GM12878 (cell line): ENCODE results near the gene CDH16. TPM values are rescaled to one million over a fixed set of nuclear protein-coding genes. Genes with fewer than 3 reads are reported as not detected.

Experiments used
- ATAC-seq: fragments of 200-7000 bp; cut with Tn5 transposase; 3 replicates; pipeline ENCODE4 v1.9.1; 2020; ENCODE audit warnings: mild to moderate bottlenecking, moderate library complexity
- BruUV-seq: library from RNA; stranded (reverse); fragments of 400-500 nt; replicated peaks from 2 replicates; lab custom pipeline; 2021; lab: Mats Ljungman, UMichigan
- CTCF ChIA-PET: fragments of 300-600 bp; sonication (Branson Sonifier 250); formaldehyde crosslinking; extraction: SDS; loops from one replicate; lab custom pipeline; 2021; ENCODE audit warnings: inconsistent platforms; lab: Yijun Ruan, JAX
- POLR2A ChIA-PET: fragments of 350-600 bp; formaldehyde crosslinking; extraction: SDS; loops from one replicate; lab custom pipeline; 2021; ENCODE audit warnings: inconsistent platforms; lab: Charles Lee
- RAD21 ChIA-PET: fragments of 300-600 bp; sonication (Branson Sonifier 250); formaldehyde crosslinking; loops from one replicate; lab custom pipeline; 2023; ENCODE audit warnings: antibody characterized with exemption; ENCODE audit not compliant: unreplicated experiment; lab: Charles Lee
- SMC1A ChIA-PET: fragments of 300-600 bp; sonication (Branson Sonifier 250); formaldehyde crosslinking; loops from one replicate; lab custom pipeline; 2023; ENCODE audit not compliant: unreplicated experiment, uncharacterized antibody; lab: Charles Lee
- DNase-seq: peaks from one replicate; pipeline ENCODE4 v3.0.0-alpha.2; 2011; ENCODE audit warnings: low read depth, low spot score
- FAIRE-seq: peaks from 3 replicates; lab custom pipeline; 2011; peaks lifted over from hg19 to GRCh38; lab: Jason Lieb, UNC
- H2AFZ ChIP-seq: 2 replicates; pipeline ENCODE4 v1.6.0; 2011; ENCODE audit warnings: low read depth, low read length, control low read depth; ENCODE audit not compliant: control insufficient read depth
- H3K27ac ChIP-seq: 2 replicates; pipeline ENCODE4 v1.5.1; 2011; ENCODE audit warnings: control low read depth; ENCODE audit not compliant: control insufficient read depth, insufficient read depth
- H3K27me3 ChIP-seq, 2 experiments: replicated peaks in 1 of 2; 2 replicates each; pipeline versions ENCODE4 v1.6.0 to v1.6.1; 2011; ENCODE audit warnings: low read length in 1 of 2; ENCODE audit not compliant: control insufficient read depth in 2 of 2, insufficient read depth in 2 of 2
- H3K36me3 ChIP-seq, 2 experiments: 2 replicates each; pipeline ENCODE4 v1.5.1; 2011; ENCODE audit warnings: low read length in 1 of 2; ENCODE audit not compliant: control insufficient read depth in 2 of 2, insufficient read depth in 2 of 2
- H3K4me1 ChIP-seq: 2 replicates; pipeline ENCODE4 v1.6.1; 2011; ENCODE audit warnings: mild to moderate bottlenecking, low read length, moderate library complexity, mixed read lengths; ENCODE audit not compliant: control insufficient read depth, insufficient read depth
- H3K4me2 ChIP-seq: 2 replicates; pipeline ENCODE4 v1.6.0; 2011; ENCODE audit warnings: control low read depth; ENCODE audit not compliant: control insufficient read depth, insufficient read depth
- H3K4me3 ChIP-seq: fragments of 200-600 bp; sonication (generic); 2 replicates; pipeline ENCODE4 v1.5.1; 2016
- H3K79me2 ChIP-seq: 2 replicates; pipeline ENCODE4 v1.6.0; 2011; ENCODE audit warnings: low read length; ENCODE audit not compliant: control insufficient read depth, insufficient read depth
- H3K9ac ChIP-seq: 2 replicates; pipeline ENCODE4 v1.8.0; 2011; ENCODE audit warnings: low read length, control low read depth, mixed read lengths; ENCODE audit not compliant: control insufficient read depth, insufficient read depth
- H3K9me3 ChIP-seq: replicated peaks from 3 replicates; pipeline ENCODE4 v1.5.1; 2011; ENCODE audit warnings: mild to moderate bottlenecking, low read length; ENCODE audit not compliant: control insufficient read depth, insufficient read depth
- H4K20me1 ChIP-seq: 2 replicates; pipeline ENCODE4 v1.6.0; 2011; ENCODE audit not compliant: control insufficient read depth, insufficient read depth
- CTCF ChIP-seq, 3 experiments: IDR thresholded peaks in 2 of 3; conservative IDR thresholded peaks in 1 of 3; 2 replicates each; pipeline ENCODE4 v1.5.1; 2011; ENCODE audit warnings: low read depth in 3 of 3, low read length in 3 of 3, mild to moderate bottlenecking in 3 of 3, control low read depth in 2 of 3, moderate library complexity in 2 of 3, inconsistent platforms in 1 of 3, mixed read lengths in 1 of 3; ENCODE audit not compliant: control insufficient read depth in 2 of 3, insufficient read depth in 1 of 3; ENCODE audit errors: extremely low read depth in 1 of 3
- SKIL ChIP-seq: fragments of 450-650 bp; IDR thresholded peaks from 2 replicates; pipeline ENCODE4 v1.6.1; 2017; ENCODE audit warnings: mild to moderate bottlenecking, low read depth, inconsistent platforms; ENCODE audit not compliant: poor library complexity, severe bottlenecking
- SMC3 ChIP-seq: IDR thresholded peaks from 2 replicates; pipeline ENCODE4 v1.6.1; 2011; ENCODE audit warnings: low read length, improper control_type of control experiment, borderline replicate concordance
- ZBTB11 ChIP-seq: fragments of 450-650 bp; formaldehyde crosslinking; IDR thresholded peaks from 2 replicates; pipeline ENCODE4 v1.5.0; 2022; ENCODE audit warnings: mild to moderate bottlenecking, missing genetic modification characterization
- ZNF592 ChIP-seq: fragments of 450-650 bp; IDR thresholded peaks from 2 replicates; pipeline ENCODE4 v1.6.1; 2017; ENCODE audit warnings: mild to moderate bottlenecking, moderate library complexity
- WGBS: methylation state at CpG from one replicate; pipeline ENCODE4 v1.1.6; 2016; ENCODE audit warnings: low lambda C conversion rate; ENCODE audit not compliant: insufficient replicate concordance, insufficient coverage; ENCODE audit errors: missing lambda C conversion rate; 5-methylcytosine and 5-hydroxymethylcytosine counted together
- in situ Hi-C: fragments of 300-500 bp; cut with MboI; formaldehyde crosslinking; loops from 9 replicates; pipeline ENCODE4 v1.14.3; 2018; ENCODE audit warnings: mixed read lengths
- intact Hi-C: fragments of 100-400 bp; cut with micrococcal nuclease; formaldehyde crosslinking; loops from one replicate; pipeline ENCODE4 v1.14.2; 2022; ENCODE audit not compliant: unreplicated experiment
- polyA plus RNA-seq, 11 experiments: library from polyadenylated mRNA; depleted of rRNA in 4 of 11; unstranded in 6 of 11; stranded (reverse) in 5 of 11; fragments of >200 nt; fragmentation: Nextera tagmentation in 4 of 11; fragmentation: Illumina TruSeq in 1 of 11; extraction: Ambion mirVana in 4 of 11; extraction: Trizol in 1 of 11; gene quantifications; 1 replicate in 1 of 11; 2 replicates in 10 of 11; pipeline versions ENCODE4 v1.2.1 to v1.2.3, GENCODE V29; 2011 to 2016; ENCODE audit warnings: inconsistent platforms in 2 of 11, missing spikeins in 2 of 11, low read depth in 1 of 11
- total RNA-seq, 4 experiments: library from RNA; depleted of rRNA in 3 of 4; stranded (reverse); fragments of >200 nt in 3 of 4; fragmentation: Illumina TruSeq in 1 of 4; extraction: Trizol in 1 of 4; gene quantifications; 2 replicates each; pipeline versions ENCODE4 v1.2.1 to v1.2.3, GENCODE V29; 2013 to 2021

Gene CDH16
- total and polyA plus RNA-seq, 10 of the 15 experiments (the other 5 are each of a cell fraction or from before 2014, with no cell fraction given), result 0.05 TPM; not detected in 9

GRCh38 chr16:66894948-66895688 is 23.6 kb downstream of the CDH16 start:
- WGBS, result 47% methylated on average over 10 of the region's 11 CpGs
- BruUV-seq, result no TSS peak
- no peaks in the 10 kb centered on the region for H3K9me3 ChIP-seq
- no peak overlapping the region for H3K9ac ChIP-seq
- in situ Hi-C loops, result no loop called here
- peak; percentile 91 for FAIRE-seq
- no peaks in the 10 kb centered on the region for H4K20me1 ChIP-seq
- H3K4me1 ChIP-seq, result no peaks in the 10 kb centered on the region; the same call in 1 of the 2 replicates
- POLR2A ChIA-PET, result interaction anchor here (1.0 kb wide), 1 partner anchor 13 kb away, joined by 3 read pairs; no protein-coding TSS in a partner anchor
- CTCF ChIA-PET, result interaction anchor here (0.6 to 9.7 kb wide), 21 partner anchors 8 to 123 kb away, joined by 3 to 77 read pairs (median 4); partner anchors contain the start of genes CDH16, PDP2 and RRAD
- H3K36me3 ChIP-seq, result no peaks in the 10 kb centered on the region
- RAD21 ChIA-PET, result interaction anchor here (1.0 to 1.9 kb wide), 7 partner anchors 9 to 259 kb away, joined by 3 to 6 read pairs (median 4); partner anchors contain the start of gene PDP2
- DNase-seq, result no peak
- no peaks in the 10 kb centered on the region for H3K27me3 ChIP-seq
- no peak overlapping the region for H3K4me3 ChIP-seq
- H3K4me2 ChIP-seq, result no peak overlapping the region
- H2AFZ ChIP-seq, result no peak overlapping the region
- peak; percentile 98 for ATAC-seq
- intact Hi-C loops, result loop anchor here (1.0 kb wide), 2 partner anchors 33 to 52 kb away; no protein-coding TSS in a partner anchor
- SMC1A ChIA-PET, result interaction anchor here (0.6 to 3.0 kb wide), 8 partner anchors 9 to 240 kb away, joined by 3 to 9 read pairs (median 3); no protein-coding TSS in a partner anchor
- H3K27ac ChIP-seq, result no peak overlapping the region
- no peaks in the 10 kb centered on the region for H3K79me2 ChIP-seq
- TF ChIP-seq ZNF592, result no peak
- TF ChIP-seq CTCF (IDR thresholded peaks at IDR 0.05 in 2 of 3, conservative IDR thresholded peaks at IDR 0.05 in 1 of 3; ENCODE audit: control insufficient read depth in 2 of 3, extremely low read depth in 1 of 3, insufficient read depth in 1 of 3, low read depth in 3 of 3, low read length in 3 of 3), result peak; percentile 86 to 95 (median 91); a peak in 5 of 6 replicates
- peak; percentile 67 for TF ChIP-seq SMC3
- TF ChIP-seq SKIL, result no peak
- TF ChIP-seq ZBTB11 (CRISPR knock-in tag), result no peak
